Hematopoietic multipotent progenitor cell (in vitro differentiated cells): ENCODE data around the gene GLRX. TPM values are rescaled to one million over a fixed set of nuclear protein-coding genes. Genes with fewer than 3 reads are reported as not detected.
A peak's percentile ranks its signal among the peaks of the same experiment; 100 is the strongest.
"Not testable (repeated sequence)": the region's sequence is repeated elsewhere in the genome, so short reads cannot be mapped to it uniquely, and the experiment has no call there.

Experiments
- DNase-seq, 3 donors: peaks; one replicate each; pipeline ENCODE4 v3.0.0-alpha.2; 2011 to 2015; ENCODE audit warnings: low read depth in 2 of 3, low spot score in 2 of 3
- total RNA-seq: library from RNA; depleted of rRNA; stranded (reverse); fragments of >200 nt; gene quantifications from one replicate; pipeline ENCODE4 v1.2.3, GENCODE V29; 2012

The GLRX gene
- total RNA-seq, 1 donor, result 19.9 TPM

DNA sequence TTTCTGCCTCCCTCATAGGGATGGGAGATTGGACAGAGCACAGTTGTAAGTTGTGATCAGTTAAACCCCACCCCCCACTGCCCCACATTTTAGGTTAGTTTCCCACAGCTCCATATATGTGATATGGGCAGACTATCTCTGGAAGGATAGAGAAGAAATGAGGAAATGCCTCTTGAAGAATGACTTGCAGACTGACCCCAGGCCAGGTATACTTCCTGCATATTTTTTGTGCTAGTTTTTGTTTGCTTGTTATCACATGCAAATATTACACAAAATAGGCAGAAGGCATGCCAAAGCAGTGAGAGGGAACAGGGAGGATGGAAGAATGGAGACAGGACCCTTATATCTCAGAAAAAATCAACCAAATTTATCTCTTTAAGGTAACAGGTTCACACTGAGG, 10.1 kb upstream of the GLRX start:
- DNase-seq, result no peak

DNA sequence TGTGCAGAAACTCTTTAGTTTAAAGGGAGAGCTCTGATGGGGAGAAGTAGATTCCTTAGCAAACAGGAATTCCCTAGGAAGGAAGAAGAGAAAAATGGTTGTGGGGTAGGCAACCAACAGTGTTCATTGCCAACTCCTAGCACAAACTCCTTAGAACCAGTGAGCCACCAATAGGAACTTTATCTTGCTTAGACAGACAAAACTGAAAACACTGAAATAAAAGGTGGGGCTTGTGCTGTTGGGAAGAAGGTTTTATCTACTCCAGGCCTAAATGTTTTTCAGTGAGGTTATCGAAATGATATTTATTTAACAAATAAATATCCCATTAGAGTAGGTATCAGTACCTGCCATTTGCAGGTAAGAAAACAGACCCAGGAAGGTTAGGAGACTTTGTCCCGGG, 7.7 kb upstream of the GLRX start:
- no peak for DNase-seq

GRCh38 chr5:95827892-95828246, 5.3 kb upstream of the GLRX start:
- DNase-seq, result no peak

DNA sequence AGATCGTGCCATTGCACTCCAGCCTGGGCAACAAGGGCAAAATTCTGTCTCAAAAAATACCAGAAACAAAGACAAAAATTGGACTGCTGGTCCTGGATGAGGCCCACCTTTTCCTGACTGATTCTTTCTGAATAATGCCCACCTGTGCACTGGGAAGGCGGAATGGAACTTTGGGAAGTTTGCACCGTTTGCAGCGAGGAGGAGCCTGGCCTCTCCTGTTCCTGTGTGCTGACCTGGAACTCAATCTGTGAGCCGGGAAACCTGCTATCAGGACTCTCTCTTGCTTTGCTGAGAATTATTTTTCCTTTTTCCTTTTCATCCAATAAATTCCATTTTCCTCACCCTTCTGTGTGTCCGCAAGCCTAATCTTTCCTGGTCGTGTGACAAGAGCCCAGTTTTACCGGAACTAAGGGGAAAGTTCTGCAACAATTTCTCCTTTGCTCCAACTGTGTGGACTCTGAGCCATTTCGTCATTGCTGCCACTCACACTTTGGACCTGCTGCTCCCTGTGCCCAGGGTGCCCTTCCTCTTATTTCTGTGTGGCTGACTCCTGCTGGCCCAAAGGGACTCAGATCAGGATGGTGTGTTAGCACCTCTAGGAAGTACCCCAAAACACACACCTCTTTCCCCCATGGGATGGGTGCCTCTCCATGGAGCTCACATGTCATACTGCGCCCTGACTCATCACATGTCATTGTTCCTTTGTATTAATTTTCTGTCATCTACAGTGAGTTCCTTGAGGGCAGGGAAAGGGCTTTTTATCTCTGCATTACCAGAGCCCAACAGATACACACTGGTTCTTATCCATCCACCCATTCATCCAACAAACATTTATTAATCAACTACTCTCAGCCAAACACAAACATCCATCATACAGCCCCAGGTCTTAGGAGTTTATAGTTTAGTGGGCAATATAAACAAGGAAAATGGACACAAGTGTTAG, 4.7 kb upstream of the GLRX start:
- no peak for DNase-seq

GRCh38 chr5:95825495-95825894, 3.0 kb upstream of the GLRX start:
- DNase-seq, result no peak

- no peak for DNase-seq
Measured at GRCh38 chr5:95824747-95825146, 2.2 kb upstream of the GLRX start.

GRCh38 chr5:95823738-95824609, 1.4 kb upstream of the GLRX start:
- DNase-seq, result peak in 1 of 3 donors; percentile 53

DNA sequence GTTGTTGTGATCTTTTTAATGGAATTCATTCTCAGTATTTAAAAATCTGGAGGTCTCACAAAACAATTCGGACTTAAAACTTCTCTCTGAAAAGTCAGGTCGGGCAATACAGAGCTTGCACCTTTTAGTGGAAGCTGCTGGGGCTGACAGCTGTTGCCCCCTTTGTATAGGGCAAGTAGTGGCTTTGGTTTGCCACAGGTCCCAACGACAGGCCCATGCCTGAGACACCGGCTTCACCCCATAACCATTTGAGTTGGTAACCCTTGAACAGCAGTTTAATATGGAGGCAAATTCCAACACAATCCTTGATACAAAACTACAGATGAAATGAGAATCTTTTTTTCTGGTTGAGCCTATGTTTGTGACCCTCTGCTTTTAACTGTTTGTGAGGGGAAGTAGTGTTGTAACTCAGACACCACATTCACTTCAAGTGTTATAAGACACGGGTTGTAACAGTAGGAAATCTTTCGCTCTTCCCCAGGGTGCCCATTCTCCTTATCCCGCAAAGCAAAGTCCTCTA, 752 bp upstream of the GLRX start:
- no peak for DNase-seq

DNA sequence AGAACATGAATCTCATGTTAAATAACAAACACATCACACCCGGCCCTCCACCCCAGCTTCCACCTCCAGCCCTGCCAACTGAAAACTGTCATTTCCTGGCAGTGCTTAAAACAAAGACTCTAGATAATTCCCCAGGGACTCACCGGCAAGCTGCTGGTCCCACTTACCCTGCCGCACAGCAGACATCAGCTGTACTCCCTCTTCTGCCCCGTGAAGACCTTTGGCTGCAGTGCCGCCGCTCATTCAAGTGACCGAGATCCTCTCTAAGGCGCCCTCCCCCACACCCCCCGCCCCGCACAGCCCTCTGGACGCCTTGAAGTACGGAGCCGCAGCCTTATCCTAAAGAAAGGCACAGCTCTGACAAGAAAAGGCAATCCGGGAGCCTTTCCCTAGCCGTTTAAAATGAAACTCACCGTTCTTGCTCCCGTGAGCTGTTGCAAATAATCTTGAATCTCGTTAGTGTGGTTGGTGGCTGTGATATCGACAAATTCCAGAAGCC, 434 bp downstream of the GLRX start:
- peak in 1 of 3 donors; percentile 37 for DNase-seq

DNA sequence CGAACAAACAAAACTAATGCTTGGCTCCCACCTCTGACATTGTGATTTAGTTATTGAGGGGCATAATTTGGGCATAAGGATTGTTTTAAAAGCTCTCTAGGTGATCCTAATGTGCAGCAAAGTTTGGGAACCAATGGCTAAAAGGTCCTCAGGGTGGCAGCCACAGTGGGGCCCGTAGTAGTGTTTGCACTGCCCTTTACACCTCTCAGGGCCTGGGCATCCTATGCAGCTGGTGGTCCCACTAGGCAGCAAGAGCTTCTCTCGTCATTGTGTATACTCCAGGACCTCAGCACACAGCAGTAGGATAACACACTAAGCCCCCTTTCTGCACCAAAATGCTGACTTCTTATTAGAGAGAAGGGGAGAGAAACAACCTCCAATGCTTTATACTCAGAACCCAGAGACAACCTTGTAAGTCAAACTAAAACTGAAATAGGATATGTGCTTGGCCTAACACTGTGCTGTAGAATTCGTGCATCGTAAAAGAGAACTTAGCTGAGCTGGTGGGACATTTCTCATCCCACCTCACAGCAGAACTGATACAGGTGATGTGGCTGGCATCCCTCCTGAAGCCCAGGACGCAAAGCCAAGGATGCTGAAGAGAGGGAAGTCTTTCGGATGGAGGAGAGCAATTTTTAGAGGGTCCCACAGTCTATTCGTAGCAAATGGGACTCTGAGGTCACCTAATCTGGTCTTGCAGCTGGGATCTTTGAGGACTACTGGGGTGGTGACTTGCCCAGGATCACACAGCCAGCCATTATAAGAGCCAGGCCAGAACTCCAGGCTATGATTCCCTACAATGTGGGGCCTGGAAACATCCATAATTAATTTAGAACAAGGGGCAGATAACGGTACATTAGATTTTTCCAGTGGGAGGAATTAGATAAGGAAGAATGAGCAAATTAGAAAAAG, 1.2 kb downstream of the GLRX start:
- DNase-seq, result no peak

- DNase-seq, result peak in 2 of 3 donors; percentile 63 to 76
Measured at GRCh38 chr5:95818181-95819147, 4.1 kb downstream of the GLRX start.

- DNase-seq, result no peak
Measured at GRCh38 chr5:95817430-95817829, 5.1 kb downstream of the GLRX start.

DNA sequence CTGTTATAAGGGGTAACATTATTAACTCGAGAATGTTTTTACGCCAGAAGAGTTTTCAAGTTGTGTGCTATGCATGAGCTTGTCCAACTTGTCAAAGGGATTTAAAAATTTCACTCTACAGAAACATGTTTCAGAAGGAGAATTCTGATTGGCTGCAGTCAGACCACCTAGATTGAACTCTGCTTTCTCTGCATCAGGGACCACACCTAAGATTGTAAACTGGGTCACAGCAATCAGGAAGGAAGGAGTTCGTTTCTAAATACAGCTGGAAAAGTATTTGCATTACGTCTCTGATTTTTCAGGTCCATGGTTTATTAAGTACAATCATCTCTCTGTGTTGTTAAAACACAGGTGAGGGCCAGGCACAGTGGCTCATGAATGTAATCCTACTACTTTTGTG, 5.8 kb downstream of the GLRX start:
- no peak for DNase-seq

- no peak for DNase-seq
Measured at GRCh38 chr5:95816341-95816740, 6.2 kb downstream of the GLRX start.

DNA sequence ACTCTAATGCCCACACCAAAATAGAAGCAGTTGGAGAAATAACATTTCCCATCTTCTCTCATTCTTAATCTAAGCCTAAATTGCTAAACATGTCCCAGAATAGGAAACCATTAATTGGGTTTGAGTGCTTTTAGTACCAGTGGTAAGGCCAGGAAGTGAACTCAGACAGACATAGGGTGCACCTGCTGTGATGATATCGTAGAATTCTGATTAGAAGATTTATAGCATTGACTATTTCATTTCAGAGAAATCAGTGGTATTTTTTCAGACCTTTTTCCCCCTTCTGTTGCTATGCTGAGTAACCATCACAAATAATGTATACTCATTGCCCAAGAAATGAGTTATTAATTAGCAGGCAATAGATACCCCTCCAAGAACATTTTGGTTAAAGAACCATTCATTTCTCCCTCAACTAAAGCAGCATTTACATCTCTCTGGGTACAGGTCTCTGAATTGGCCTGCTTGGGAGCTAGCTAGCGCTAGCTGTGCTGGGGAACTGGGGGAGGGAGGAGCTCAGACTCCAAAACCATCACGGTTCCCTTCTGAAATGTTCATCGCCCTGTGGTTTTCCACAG, 7.3 kb downstream of the GLRX start:
- DNase-seq, result no peak

GRCh38 chr5:95813035-95813434, 9.5 kb downstream of the GLRX start:
- DNase-seq, result not testable (repeated sequence)

DNA sequence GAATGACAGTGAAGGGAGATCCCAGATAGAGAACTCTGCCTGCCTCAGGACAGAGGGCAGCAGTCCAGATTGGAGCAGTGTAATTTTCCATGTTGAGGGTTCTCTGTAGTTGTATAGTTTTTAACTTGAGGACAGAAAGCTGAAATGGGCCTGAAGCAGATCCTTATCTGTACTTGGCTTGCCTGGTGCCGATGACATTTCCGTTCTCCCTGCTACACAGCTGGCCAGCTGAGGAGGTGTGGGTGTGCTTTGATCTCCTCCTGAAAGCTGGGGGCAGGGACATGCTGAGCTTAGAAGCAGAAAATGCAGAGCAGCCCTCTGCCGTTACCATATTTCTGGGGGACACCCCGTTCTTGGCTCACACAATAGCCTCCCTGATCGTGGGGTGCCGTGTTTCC, 10.5 kb downstream of the GLRX start:
- peak in 1 of 3 donors; percentile 34 for DNase-seq

DNA sequence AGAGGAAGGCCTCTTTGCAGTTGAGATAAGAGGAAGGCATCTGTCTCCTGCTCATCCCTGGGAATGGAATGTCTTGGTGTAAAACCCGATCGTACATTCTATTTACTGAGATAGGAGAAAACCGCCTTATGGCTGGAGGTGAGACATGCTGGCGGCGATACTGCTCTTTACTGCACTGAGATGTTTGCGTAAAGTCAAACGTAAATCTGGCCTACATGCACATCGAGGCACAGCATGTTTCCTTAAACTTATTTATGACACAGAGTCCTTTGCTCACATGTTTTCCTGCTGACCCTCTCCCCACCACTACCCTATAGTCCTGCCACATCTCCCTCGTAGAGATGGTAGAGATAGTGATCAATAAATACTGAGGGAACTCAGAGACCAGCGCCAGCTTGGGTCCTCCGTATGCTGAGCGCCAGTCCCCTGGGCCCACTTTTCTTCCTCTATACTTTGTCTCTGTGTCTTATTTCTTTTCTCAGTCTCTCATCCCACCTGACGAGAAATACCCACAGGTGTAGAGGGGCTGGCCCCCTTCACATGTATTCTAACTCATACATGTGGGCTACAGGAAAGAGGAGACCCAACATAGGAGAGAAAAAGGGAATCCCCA, 11.0 kb downstream of the GLRX start:
- not testable (repeated sequence) for DNase-seq
